A673 (cell line): Measurements from ENCODE around the gene METTL16. TPM values are rescaled to one million over a fixed set of nuclear protein-coding genes. Genes with fewer than 3 reads are reported as not detected.

Experiments
- BruUV-seq: library from RNA; stranded (reverse); fragments of 400-500 nt; replicated peaks from 2 replicates; lab custom pipeline; 2021; lab: Mats Ljungman, UMichigan
- CTCF ChIA-PET: fragments of 300-600 bp; sonication (Branson Sonifier 250); formaldehyde crosslinking; loops from one replicate; lab custom pipeline; 2022; ENCODE audit warnings: antibody characterized with exemption; lab: Charles Lee
- POLR2A ChIA-PET: fragments of 300-600 bp; sonication (Branson Sonifier 250); formaldehyde crosslinking; loops from one replicate; lab custom pipeline; 2022; ENCODE audit warnings: antibody characterized with exemption; ENCODE audit not compliant: low non-redundant PET; lab: Charles Lee
- DNase-seq: peaks from one replicate; pipeline ENCODE4 v3.0.0-alpha.2; 2015; ENCODE audit warnings: low spot score
- H3K27ac ChIP-seq: fragments of 200-600 bp; sonication (generic); 2 replicates; pipeline ENCODE4 v1.5.1; 2016; ENCODE audit warnings: mixed run types, low read depth, mild to moderate bottlenecking, mixed read lengths, antibody characterized with exemption, low read length; ENCODE audit not compliant: poor library complexity, severe bottlenecking
- H3K27me3 ChIP-seq: fragments of 200-600 bp; sonication (generic); replicated peaks from 2 replicates; pipeline ENCODE4 v1.6.1; 2017; ENCODE audit warnings: mixed run types, low read depth, mild to moderate bottlenecking, mixed read lengths, antibody characterized with exemption, low read length; ENCODE audit not compliant: insufficient read depth, poor library complexity
- H3K36me3 ChIP-seq: fragments of 200-600 bp; sonication (generic); 2 replicates; pipeline ENCODE4 v1.6.1; 2016; ENCODE audit warnings: mixed run types, mild to moderate bottlenecking, mixed read lengths, antibody characterized with exemption, low read length; ENCODE audit not compliant: insufficient read depth, poor library complexity, severe bottlenecking
- H3K4me1 ChIP-seq: fragments of 200-600 bp; sonication (generic); 2 replicates; pipeline ENCODE4 v1.6.1; 2017; ENCODE audit warnings: mixed run types, mild to moderate bottlenecking, mixed read lengths, antibody characterized with exemption, low read length; ENCODE audit not compliant: insufficient read depth, poor library complexity, severe bottlenecking
- H3K4me3 ChIP-seq: fragments of 200-600 bp; sonication (generic); 2 replicates; pipeline ENCODE4 v1.5.1; 2016; ENCODE audit warnings: low read depth, mixed run types, mild to moderate bottlenecking, mixed read lengths, low read length; ENCODE audit not compliant: poor library complexity, severe bottlenecking
- H3K9me3 ChIP-seq: fragments of 200-600 bp; sonication (generic); 2 replicates; pipeline ENCODE4 v1.6.1; 2016; ENCODE audit warnings: mixed run types, low read depth, mild to moderate bottlenecking, mixed read lengths, antibody characterized with exemption, low read length; ENCODE audit not compliant: poor library complexity, severe bottlenecking
- CTCF ChIP-seq: fragments of 300-800, 200-600 bp; sonication (generic); conservative IDR thresholded peaks from 2 replicates; pipeline ENCODE4 v1.5.1; 2017; ENCODE audit warnings: low read depth, mild to moderate bottlenecking, antibody characterized with exemption, low read length, moderate library complexity, mixed read lengths
- EZH2 ChIP-seq: fragments of 200-600 bp; sonication (generic); IDR thresholded peaks from 2 replicates; pipeline ENCODE4 v1.6.1; 2017; ENCODE audit warnings: borderline replicate concordance, low read depth, mild to moderate bottlenecking, mixed read lengths, antibody characterized with exemption, low read length; ENCODE audit not compliant: poor library complexity, severe bottlenecking
- intact Hi-C: fragments of 100-400 bp; cut with micrococcal nuclease; formaldehyde crosslinking; loops from one replicate; pipeline ENCODE4 v1.10.0; 2022; ENCODE audit not compliant: unreplicated experiment
- total RNA-seq: library from RNA; stranded (reverse); gene quantifications from 2 replicates; pipeline ENCODE4 v1.2.3, GENCODE V29; 2021

The METTL16 gene
- total RNA-seq, 1 experiment from 2014 or later = 50.8 TPM

GRCh38 chr17:2375406-2375805 is 136.3 kb downstream of the METTL16 start:
- POLR2A ChIA-PET = no interaction called here
- Histone ChIP-seq H3K4me3 (no peak overlapping the region), H3K36me3 (peaks cover 45% of the 10 kb centered on the region), H3K27ac (no peak overlapping the region), H3K27me3 (no peaks in the 10 kb centered on the region), H3K4me1 (no peaks in the 10 kb centered on the region), H3K9me3 (no peaks in the 10 kb centered on the region)
- DNase-seq = no peak
- BruUV-seq = no TSS peak
- TF ChIP-seq CTCF (no peak), EZH2 (no peak)
- CTCF ChIA-PET = no interaction called here
- intact Hi-C loops = no loop called here

- ChIA-PET CTCF (no interaction called here), POLR2A (no interaction called here)
- Histone ChIP-seq H3K27me3 (no peaks in the 10 kb centered on the region), H3K9me3 (no peaks in the 10 kb centered on the region), H3K27ac (no peak overlapping the region), H3K4me1 (no peaks in the 10 kb centered on the region), H3K36me3 (peaks cover 41% of the 10 kb centered on the region), H3K4me3 (no peak overlapping the region)
- intact Hi-C loops = no loop called here
- TF ChIP-seq EZH2 (no peak), CTCF (no peak)
- no peak for DNase-seq
- BruUV-seq = no TSS peak
Observed at GRCh38 chr17:2374549-2375285, 137.0 kb downstream of the METTL16 start.

GRCh38 chr17:2373179-2373578 is 138.5 kb downstream of the METTL16 start:
- CTCF ChIA-PET = no interaction called here
- POLR2A ChIA-PET = no interaction called here
- H3K4me1 ChIP-seq = peaks cover 5% of the 10 kb centered on the region

More at GRCh38 chr17:2373179-2373578, 138.5 kb downstream of the METTL16 start:
- Histone ChIP-seq H3K4me3 (no peak overlapping the region), H3K9me3 (no peaks in the 10 kb centered on the region), H3K27me3 (no peaks in the 10 kb centered on the region), H3K27ac (no peak overlapping the region), H3K36me3 (peaks cover 32% of the 10 kb centered on the region)
- DNase-seq = no peak
- TF ChIP-seq CTCF (no peak), EZH2 (no peak)
- intact Hi-C loops = no loop called here
- BruUV-seq = no TSS peak
